Left renal pelvis (tissue), 4 donors: ENCODE results near the gene ADRA1B. TPM values are rescaled to one million over a fixed set of nuclear protein-coding genes. Genes with fewer than 3 reads are reported as not detected.

Source experiments
- DNase-seq, 4 donors: peaks; one replicate each; pipeline ENCODE4 v3.0.0-alpha.2; 2013; ENCODE audit warnings: low read depth in 4 of 4, low spot score in 3 of 4
- polyA plus RNA-seq, 4 donors: library from polyadenylated mRNA; unstranded; fragments of 120-200 nt; gene quantifications; one replicate each; pipeline ENCODE4 v1.2.1, GENCODE V29; 2013; ENCODE audit not compliant: insufficient read length in 4 of 4

The ADRA1B gene
- polyA plus RNA-seq, 4 donors = 0.85 to 2.7 (median 2.4) TPM

DNA sequence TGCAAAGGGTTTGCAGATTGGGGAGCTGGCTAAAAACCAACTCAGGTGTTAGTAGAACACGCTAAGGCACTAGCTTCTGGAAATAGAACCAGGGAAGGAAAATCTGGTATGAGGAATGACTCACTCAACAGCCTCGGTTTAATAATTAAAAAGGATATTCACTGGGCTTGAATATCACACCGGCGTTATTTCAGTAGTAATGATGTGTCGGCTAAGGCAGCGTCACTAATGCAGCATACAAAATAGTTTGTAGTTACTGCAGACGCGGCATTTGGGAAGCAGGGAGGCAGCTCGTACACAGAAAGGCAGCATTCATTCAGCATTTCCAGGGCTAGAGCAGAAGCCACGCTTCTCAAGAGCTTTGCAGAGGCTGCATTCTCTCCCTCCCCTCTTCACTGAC is 1.7 kb downstream of the ADRA1B start:
- no peak for DNase-seq

DNA sequence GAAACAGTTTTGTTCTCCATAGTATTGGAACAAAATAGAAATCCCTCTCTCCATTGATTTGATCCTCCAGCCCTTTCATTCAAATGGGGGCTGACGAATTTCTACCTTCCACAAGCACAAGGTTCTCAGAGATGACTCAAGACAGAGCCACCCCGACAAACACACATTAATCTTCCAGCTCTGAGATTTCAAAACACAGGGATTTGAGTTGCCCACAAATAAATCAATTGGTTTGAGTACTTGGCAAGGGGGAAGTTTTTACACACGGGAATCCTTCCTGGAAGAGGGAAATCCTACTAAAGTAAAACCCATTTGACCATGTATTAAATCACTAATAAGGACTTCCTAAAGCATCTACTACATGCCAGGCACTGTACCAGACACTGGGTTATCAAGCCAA is 5.4 kb downstream of the ADRA1B start:
- no peak for DNase-seq

DNA sequence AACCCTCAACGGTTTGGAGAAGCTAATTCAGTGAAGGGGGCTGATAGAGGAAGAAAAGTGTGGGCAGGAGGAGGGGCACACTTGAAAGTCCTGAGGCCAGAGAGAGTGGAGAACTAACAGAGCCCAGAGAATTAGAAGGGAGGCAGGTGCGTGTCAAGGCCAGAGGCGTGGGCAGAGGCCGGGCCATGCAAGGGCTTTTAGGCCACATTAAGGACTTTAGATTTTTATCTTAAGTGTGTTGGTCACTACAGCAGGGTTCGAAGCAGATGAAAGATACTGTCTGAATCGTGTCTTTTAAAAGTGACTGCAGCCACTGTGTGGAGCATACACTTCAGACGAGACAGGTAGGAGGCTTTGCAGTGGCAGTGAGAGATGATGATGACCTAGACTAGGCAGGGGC is 6.7 kb downstream of the ADRA1B start:
- DNase-seq = no peak

DNA sequence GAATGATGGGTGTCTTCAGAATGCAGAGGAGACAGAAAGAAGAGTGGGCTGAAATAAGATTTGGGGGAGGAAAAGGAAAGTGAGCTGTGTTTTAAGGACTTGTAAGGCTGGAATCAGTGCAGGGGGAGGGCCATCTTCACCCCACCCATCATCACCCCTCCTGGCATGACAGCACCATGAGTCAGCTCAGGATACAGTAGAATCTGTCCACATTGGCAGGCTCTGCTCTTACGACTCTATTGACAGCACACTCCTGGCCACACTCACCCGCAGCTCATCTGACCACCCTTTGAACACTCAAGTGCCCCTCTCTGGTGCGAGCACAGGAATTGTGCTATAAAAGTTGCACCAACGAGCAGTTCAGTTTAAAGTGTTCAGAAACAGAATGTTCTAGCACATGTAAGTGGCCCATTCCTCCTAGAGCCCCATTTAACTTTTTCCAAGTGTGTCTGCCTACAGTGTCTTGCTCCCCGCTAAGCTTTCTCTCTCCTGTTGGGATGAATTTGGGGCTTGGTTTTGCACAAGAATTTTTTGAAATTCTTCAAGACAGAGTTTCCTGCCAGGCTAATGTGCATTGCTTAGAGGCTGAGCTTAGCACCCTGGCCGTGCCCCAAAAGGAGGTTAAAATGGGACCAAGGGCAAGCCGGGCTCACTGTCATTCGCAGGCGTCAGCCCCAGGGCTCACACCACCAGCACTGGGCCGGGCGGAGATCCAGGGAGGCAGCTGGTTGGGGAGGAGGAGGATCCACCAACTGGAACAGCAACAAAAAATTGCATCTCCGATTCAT is 12.0 kb downstream of the ADRA1B start:
- no peak for DNase-seq

DNA sequence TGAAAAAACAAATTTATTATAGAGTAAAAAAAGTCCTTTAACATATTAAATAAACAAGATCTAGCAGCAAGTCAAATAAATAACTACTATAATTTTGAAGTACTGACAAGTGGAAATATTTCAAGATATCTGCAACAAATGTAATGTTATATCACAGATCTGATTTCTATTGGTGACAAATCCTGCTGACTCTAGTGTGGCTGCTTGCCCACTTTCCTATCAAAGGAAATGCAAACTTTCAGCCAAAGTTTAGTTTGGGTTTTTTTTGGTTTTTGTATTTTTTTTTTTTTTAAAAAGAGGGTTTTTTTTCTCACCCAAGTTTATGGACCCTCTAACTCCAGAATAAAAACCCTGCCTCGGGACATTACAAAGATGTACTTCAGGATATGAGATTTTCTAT is 12.9 kb downstream of the ADRA1B start:
- DNase-seq = no peak

DNA sequence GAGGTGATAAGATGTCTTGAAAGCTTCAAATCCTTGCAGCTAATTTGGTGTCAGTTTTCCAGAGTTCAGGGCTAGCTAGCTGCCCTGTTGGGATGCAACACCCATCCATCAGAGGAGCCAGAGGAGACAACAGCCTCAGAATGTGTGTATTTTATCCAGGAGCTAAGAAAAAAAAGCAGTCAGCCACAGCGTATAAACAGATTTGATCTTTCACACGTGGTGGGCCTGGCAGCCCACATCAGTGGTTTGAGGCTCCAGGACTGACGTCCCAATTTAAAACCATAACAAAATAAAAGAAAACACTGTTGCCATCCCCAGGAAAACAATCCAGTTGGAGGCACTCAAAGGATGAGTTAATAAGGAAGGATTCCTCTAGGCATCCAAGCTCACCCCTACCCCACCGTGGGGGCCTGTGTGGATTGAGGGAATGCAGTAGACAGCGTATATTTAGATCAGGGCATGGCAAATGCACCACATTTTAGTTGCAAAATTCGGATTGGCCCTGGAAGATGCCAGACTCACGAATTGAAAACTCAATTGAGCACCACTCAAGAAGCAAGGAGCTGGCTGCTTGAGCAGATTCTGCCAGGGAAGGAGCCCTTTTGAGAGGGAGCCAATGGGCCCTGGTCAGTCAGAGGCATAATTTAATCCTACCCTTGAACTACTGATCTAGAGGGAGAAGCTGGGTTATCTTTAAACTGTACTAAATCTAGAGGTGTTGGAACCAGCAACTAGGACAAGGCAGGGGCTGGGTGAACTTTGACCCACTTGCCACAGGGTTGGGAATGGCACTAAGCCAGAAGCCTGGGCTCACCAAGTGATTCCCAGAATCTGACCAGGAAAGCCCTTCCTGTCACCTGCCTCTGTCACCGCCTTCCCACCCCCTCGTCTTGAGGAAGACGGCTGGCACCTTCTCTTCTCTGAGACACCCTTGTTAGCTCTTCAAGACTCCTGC is 17.5 kb downstream of the ADRA1B start:
- DNase-seq = no peak

DNA sequence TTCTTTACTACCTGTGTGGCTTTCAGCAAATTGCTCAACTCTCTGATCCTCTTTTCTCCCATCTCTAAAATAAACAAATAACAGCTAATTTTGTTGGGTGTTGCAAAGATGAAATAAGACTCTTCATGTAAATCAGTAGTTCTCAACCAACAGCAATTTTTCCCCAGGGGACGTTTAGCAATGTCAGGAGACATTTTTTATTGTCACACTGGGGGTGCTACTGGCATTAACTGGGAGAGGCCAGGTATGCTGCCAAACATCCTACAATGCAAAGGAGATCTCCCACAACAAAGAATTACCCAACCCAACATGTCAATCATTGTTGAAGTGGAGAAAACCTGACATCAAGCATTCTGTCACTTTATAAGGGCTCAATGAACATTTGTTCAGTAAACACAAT is 19.7 kb downstream of the ADRA1B start:
- no peak for DNase-seq

DNA sequence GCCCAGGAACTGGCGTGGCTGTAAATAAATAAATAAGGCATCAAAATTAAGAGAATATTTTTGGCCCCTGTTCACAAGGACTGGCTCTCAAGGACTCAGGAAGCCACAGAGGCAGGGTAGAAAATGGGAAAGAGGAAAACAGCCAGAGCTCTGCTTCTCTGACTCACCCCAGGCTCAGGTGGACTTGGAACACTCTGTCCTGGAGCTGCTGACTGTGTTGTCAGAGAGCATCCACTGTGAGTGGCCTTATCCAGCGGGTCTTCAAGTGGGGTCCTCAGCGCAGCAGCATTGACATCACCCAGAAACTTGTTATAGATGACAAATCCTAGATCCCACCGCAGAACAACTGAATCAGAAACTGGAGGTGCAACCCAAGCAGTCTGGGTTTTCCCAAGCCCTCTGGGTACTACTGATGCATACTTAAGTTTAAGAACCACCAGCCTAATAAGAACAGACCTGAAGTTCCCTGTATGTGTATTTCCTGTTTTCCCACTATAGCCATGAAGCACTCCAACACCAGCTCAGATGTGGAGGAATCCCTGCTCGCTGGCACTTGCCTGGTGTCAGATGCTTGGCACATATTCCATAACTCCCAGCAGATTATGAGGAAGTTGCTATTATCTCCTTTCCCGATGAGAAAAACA is 20.5 kb downstream of the ADRA1B start:
- no peak for DNase-seq

DNA sequence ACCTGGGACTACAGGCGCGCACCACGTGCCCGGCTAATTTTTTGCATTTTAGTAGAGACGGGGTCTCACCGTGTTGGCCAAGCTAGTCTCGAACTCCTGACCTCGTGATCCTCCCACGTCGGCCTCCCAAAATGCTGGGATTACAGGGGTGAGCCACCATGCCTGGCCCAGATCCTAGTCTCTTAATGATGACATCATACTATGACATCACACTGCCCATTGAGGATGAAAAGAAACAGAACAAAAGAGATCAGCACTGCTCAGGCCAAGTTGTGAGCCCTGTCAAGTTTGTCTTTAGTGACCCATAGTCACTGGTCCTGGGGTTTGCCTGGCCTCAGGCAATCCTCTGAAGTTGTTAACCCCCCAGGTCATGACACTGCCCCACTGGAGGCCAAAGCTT is 21.3 kb downstream of the ADRA1B start:
- DNase-seq = no peak

DNA sequence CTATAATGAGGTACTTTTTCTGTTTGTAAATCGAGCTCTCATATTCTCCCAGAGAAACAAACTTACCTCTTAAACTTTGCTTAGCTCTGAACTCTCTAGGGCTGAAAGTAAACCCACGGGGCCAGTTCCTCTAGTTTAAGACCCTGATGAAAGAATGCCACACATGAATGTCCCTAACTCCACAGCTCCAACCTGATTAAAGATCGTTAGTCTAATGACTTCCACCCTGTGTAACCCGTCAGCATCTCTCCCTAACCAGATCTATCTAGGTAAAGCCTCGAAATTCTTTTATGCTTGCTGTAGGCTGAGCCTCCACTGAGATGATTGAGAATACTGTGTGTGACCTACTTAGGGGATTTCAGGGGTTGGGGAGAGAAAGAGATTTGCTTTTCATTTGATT is 27.0 kb downstream of the ADRA1B start:
- DNase-seq = no peak

DNA sequence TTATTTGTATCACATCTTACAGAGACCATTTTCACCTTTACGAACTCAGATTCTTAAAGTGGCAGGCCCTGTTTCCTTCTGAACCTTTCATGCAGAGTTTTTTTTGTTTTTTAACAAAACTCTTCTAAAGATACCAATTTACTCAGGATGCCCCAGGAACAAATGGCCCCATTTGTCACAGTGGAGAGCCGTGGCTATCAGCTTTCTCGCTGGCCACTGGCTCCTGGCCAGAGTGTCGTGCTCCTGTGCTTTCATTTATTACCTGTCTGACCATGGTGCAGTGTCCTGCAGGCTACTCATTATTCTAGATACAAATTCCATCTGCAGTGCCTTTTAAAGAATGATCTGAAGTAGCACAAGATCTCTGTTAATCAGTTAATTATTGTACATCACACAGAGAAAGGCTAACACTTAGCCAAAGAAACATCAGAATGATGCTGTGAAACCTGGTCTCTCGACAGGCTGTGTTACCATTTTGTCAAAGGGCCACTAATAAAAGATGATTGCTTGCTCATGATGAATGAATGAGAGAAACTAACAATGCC is 27.8 kb downstream of the ADRA1B start:
- no peak for DNase-seq

DNA sequence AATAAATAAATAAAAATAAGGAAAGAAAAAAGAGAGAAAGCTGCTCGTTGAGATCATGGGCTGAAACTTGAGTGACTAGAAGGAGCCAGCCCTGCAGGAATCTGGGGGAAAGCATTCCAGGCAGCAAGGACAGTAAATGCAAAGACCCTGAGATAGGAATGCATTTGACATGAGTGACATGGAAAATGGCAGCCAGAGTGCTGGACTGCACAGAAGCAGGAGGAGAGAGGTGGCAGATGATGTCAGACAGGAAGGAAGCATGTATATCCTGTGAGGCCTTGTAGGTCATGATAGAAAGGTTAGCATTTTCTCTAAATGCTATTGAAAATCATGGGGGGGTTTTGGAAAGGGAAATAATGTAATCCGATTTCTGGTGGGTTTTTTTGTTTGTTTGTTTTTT is 29.1 kb downstream of the ADRA1B start:
- no peak for DNase-seq

DNA sequence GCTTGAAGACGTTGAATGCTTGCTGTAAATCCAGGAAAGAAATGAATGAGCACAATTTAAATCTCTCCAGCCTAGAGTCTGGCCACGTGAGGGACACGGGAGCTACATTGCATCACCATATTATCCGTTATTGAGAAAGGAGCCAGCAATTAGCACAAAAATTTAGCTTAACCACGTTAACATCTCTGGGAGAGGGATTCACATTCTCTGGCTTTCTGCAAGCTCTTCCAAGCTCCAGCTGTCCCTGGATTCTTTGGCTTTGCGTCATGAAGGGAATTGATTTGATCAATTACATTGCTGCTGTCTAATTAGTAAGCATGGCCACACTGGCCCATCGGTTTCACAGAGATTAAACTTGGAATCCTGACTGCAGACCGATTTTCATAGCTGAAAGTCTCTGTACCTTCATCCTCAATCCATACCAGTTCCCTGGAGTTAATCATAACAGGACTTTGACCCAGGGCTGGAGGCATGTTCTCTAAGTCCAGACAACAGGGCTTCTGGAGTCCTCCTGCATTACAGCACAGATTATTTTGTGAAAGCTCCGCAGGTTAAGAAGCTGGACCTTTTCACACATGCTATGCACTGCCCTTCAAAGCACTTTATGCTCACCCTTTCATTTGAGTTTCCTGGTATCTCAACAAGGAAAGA is 31.6 kb downstream of the ADRA1B start:
- DNase-seq = no peak

DNA sequence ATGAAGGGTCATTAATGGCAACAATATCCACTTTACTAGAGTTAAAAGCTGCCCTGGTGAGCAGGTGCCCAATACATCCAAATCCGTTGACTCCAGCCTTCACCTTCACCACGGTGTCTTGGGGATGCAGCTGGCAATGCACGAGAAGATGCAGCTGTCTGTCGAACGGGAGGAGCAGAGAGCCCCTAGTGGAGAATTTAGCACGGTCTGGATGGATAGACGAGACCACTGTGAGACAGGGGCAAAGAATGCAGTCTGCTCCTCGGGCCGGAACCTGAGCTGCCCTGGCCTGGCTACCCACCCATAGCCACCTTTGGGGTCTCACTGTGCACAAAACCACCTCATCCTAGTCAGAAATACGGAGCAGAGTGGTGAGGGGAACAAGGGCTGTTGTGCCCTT is 35.1 kb downstream of the ADRA1B start:
- no peak for DNase-seq

DNA sequence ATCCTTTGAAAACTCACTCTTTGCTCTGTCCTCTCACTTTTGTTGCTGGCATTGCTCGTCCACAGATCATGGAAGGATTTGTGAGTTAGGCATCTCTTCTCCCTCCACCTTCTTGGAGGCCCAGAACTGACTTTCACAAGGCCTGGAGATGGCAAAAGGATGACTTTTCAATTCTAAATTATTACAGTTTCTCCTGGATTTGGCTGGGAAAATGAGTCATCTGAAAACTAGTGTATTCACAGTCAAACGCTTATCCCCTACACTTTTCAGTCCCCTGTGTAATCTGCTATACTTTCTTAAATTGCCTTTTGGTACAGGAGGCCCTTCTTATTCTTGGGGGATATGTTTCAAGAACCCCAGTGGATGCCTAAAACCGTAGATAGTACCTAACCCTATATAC is 35.6 kb downstream of the ADRA1B start:
- DNase-seq = no peak

DNA sequence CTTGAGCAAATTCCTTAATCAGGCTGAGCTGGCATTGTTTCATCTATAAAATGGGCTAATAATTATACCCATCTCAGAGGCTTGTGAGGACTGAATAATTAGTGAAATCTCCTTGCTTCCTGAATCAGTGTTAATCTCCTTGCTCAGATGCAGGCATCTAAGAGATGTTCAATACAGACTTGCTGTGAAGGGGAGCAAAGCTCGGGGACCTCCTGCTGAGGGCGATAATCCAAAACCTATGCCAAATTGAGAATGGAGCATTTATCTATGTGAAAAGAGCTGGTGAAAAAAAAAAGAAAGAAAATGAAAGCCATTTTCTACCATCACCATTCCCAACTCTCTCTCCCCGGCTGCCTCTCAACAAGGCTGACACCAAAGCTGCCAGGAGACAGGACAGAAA is 37.3 kb downstream of the ADRA1B start:
- DNase-seq = no peak

DNA sequence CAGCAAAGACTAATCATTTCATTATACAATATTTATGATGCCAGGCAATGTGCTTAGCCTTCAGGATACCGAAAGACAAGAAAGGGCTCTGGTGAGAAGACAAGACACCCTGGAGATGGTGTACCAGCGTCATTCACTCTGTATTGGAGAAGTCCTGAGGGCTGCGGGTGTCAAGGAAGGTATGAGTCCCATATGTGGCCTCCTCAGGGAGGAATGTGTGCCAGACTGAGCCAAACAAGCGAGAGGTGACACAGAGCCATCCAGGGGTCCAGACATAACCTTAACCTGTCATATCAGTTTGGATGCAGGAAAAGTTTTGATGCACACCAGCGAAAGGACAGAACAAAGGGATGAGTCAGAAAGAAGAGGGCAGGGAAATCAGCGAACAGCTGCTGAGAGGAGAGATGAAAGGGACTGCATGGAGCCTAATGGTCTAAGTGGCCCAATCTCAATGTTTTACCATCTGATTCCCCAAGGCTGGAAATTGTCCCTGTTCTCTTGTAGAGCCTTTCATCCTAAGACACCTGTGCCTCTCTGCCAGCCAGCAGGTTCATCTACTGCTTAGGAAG is 38.9 kb downstream of the ADRA1B start:
- no peak for DNase-seq

DNA sequence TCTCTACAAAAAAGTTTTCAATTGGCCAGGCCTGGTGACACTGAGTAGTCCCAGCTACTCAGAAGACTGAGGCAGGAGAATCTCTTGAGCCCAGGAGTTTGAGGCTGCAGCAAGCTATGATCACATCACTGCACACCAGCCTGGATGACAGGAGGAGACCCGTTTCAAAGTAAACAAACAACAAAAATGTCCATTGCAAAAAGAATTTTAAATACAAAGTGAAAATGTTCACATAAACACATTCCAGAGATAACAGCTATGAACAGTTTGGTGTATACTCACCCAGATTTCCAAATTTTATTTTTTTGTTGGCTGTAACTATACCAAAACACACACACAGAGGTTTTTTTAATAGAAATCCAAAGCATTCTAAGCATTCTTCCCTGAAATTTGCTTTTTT is 39.8 kb downstream of the ADRA1B start:
- no peak for DNase-seq

DNA sequence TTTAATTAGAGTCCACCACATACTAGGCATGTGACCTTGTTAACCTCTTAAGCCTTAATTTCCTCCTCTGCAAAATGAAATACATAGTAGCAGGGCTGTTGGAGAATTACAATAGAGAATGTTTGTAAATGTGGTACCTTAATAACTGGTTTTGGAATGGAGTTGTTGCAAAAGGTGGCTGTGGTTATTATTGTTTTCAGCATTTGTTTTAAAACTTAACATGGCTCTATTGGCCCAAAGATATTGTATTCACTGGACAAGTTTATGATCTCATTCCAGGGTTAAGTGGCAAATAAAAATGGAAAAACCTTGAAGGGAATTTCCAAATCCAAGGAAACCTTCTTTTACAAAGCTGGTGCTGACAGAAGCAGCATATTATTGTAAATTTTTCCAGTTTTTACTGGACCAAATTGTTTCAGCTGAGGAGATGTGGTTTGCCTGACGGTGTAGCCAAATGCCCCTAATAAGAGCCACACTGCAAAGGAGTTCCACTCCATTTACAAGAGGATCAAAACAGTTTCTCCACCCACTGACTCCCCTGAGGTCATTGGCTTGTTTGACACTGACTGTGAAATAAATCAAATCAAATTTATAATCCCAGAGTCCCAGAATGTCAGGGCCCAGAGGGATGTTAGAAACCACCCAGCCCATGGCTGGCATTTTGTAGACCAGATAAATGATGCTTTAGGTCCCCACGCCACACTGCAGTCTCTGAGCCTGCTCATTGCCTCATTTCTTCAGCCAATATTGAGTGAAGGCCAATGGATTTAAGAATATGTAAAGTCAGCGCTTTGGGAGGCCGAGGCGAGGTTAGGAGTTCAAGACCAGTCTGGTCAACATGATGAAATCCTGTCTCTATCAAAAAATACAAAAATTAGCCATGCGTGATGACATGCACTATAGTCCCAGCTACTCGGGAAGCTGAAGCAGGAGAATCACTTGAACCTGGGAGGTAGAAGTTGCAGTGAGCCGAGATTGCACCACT is 45.2 kb downstream of the ADRA1B start:
- DNase-seq = no peak
